HCT116 (cell line): ENCODE results near the gene ESR1. TPM values are rescaled to one million over a fixed set of nuclear protein-coding genes. Genes with fewer than 3 reads are reported as not detected.

Source experiments
- ATAC-seq: fragments of 200-7000 bp; cut with Tn5 transposase; 2 replicates; pipeline ENCODE4 v1.9.1; 2020; ENCODE audit warnings: mild to moderate bottlenecking, moderate library complexity
- BruUV-seq: library from RNA; stranded (reverse); fragments of 400-500 nt; replicated peaks from 2 replicates; lab custom pipeline; 2021; lab: Mats Ljungman, UMichigan
- CTCF ChIA-PET: fragments of 300-600 bp; sonication (Branson Sonifier 250); formaldehyde crosslinking; loops from one replicate; lab custom pipeline; 2021; ENCODE audit warnings: antibody characterized with exemption; lab: Charles Lee
- POLR2A ChIA-PET: fragments of 300-600, 350-600 bp; sonication (Branson Sonifier 250); formaldehyde crosslinking; loops from one replicate; lab custom pipeline; 2021; ENCODE audit warnings: antibody characterized with exemption; lab: Charles Lee
- RAD21 ChIA-PET, 2 experiments: fragments of 300-600 bp; sonication (Branson Sonifier 250); formaldehyde crosslinking; loops; one replicate each; lab custom pipeline; 2023; ENCODE audit warnings: low total read pairs in 2 of 2; ENCODE audit not compliant: uncharacterized antibody in 2 of 2, unreplicated experiment in 2 of 2, low non-redundant PET in 1 of 2; lab: Charles Lee
- DNase-seq: peaks from one replicate; pipeline ENCODE4 v3.0.0-alpha.2; 2010; ENCODE audit warnings: low read depth, low spot score
- H2AFZ ChIP-seq: fragments of 200-600 bp; shearing (Covaris generic), sonication (generic); 2 replicates; pipeline ENCODE4 v1.6.1; 2017; ENCODE audit warnings: low read depth, mixed run types, mixed read lengths, antibody characterized with exemption, low read length; ENCODE audit not compliant: poor library complexity, severe bottlenecking
- H3K27ac ChIP-seq: 2 replicates; pipeline ENCODE4 v1.5.1; 2012; ENCODE audit warnings: low read depth, low read length
- H3K27me3 ChIP-seq: fragments of 200-600 bp; sonication (generic); 2 replicates; pipeline ENCODE4 v1.6.1; 2016; ENCODE audit warnings: mixed run types, low read length, mixed read lengths; ENCODE audit not compliant: insufficient read depth
- H3K36me3 ChIP-seq, 2 experiments: fragments of 200-500 bp in 1 of 2; fragments of 200-600 bp in 1 of 2; sonication (Bioruptor generic) in 1 of 2; sonication (generic) in 1 of 2; 2 replicates each; pipeline versions ENCODE4 v1.5.1 to v1.6.1; 2014 to 2016; ENCODE audit warnings: low read length in 2 of 2, inconsistent platforms in 1 of 2, mixed read lengths in 1 of 2, mixed run types in 1 of 2; ENCODE audit not compliant: insufficient read depth in 2 of 2, control insufficient read depth in 1 of 2
- H3K4me1 ChIP-seq, 2 experiments: fragments of 200-600 bp in 1 of 2; sonication (generic) in 1 of 2; 2 replicates each; pipeline versions ENCODE4 v1.5.1 to v1.6.1; 2012 to 2017; ENCODE audit warnings: low read length in 2 of 2, inconsistent platforms in 1 of 2, mild to moderate bottlenecking in 1 of 2, mixed read lengths in 1 of 2, mixed run types in 1 of 2, moderate library complexity in 1 of 2; ENCODE audit not compliant: insufficient read depth in 2 of 2, control insufficient read depth in 1 of 2
- H3K4me2 ChIP-seq: fragments of 200-600 bp; sonication (generic); 2 replicates; pipeline ENCODE4 v1.6.1; 2017; ENCODE audit warnings: mixed run types, low read length, mixed read lengths
- H3K4me3 ChIP-seq, 2 experiments: fragments of 200-600 bp in 1 of 2; sonication (generic) in 1 of 2; replicated peaks in 1 of 2; 2 replicates each; pipeline ENCODE4 v1.5.1; 2011 to 2016; ENCODE audit warnings: low read length in 2 of 2, control low read depth in 1 of 2, low read depth in 1 of 2, mild to moderate bottlenecking in 1 of 2, mixed read lengths in 1 of 2, mixed run types in 1 of 2
- H3K79me2 ChIP-seq: fragments of 200-600 bp; sonication (generic); 2 replicates; pipeline ENCODE4 v1.6.1; 2017; ENCODE audit warnings: mild to moderate bottlenecking, mixed run types, low read length, moderate library complexity, mixed read lengths; ENCODE audit not compliant: insufficient read depth
- H3K9ac ChIP-seq: fragments of 200-600 bp; sonication (generic); 2 replicates; pipeline ENCODE4 v1.6.1; 2016; ENCODE audit warnings: low read length, mixed read lengths
- H3K9me2 ChIP-seq: fragments of 200-600 bp; sonication (generic), shearing (Covaris generic); 2 replicates; pipeline ENCODE4 v1.6.1; 2017; ENCODE audit warnings: mixed run types, mild to moderate bottlenecking, moderate library complexity; ENCODE audit not compliant: insufficient read depth
- H3K9me3 ChIP-seq, 2 experiments: fragments of 200-500 bp in 1 of 2; fragments of 200-600 bp in 1 of 2; sonication (Bioruptor generic) in 1 of 2; sonication (generic) in 1 of 2; 2 replicates each; pipeline ENCODE4 v1.6.1; 2014 to 2017; ENCODE audit warnings: low read length in 2 of 2, mixed read lengths in 2 of 2, inconsistent platforms in 1 of 2, low read depth in 1 of 2, mild to moderate bottlenecking in 1 of 2, mixed run types in 1 of 2, moderate library complexity in 1 of 2; ENCODE audit not compliant: control insufficient read depth in 1 of 2, insufficient read depth in 1 of 2
- H4K20me1 ChIP-seq: fragments of 200-600 bp; sonication (generic), shearing (Covaris generic); 2 replicates; pipeline ENCODE4 v1.6.1; 2017; ENCODE audit warnings: mixed run types, mild to moderate bottlenecking, moderate library complexity; ENCODE audit not compliant: insufficient read depth
- ATF3 ChIP-seq: IDR thresholded peaks from 2 replicates; pipeline ENCODE4 v1.6.1; 2012
- CBX3 ChIP-seq: IDR thresholded peaks from 2 replicates; pipeline ENCODE4 v1.6.1; 2012; ENCODE audit warnings: low read depth
- CTCF ChIP-seq, 3 experiments: fragments of 200-600 bp in 1 of 3; sonication (generic) in 1 of 3; IDR thresholded peaks in 2 of 3; conservative IDR thresholded peaks in 1 of 3; 2 replicates each; pipeline ENCODE4 v1.5.1; 2012 to 2017; ENCODE audit warnings: low read depth in 2 of 3, low read length in 2 of 3, antibody characterized with exemption in 1 of 3, borderline replicate concordance in 1 of 3, control low read depth in 1 of 3, mild to moderate bottlenecking in 1 of 3, mixed read lengths in 1 of 3, mixed run types in 1 of 3, moderate library complexity in 1 of 3; ENCODE audit not compliant: insufficient read depth in 1 of 3
- ELF1 ChIP-seq: IDR thresholded peaks from 2 replicates; pipeline ENCODE4 v1.6.1; 2012; ENCODE audit warnings: low read depth, borderline replicate concordance
- EZH2phosphoT487 ChIP-seq: fragments of 200-600 bp; IDR thresholded peaks from 2 replicates; pipeline ENCODE4 v1.6.1; 2018; ENCODE audit warnings: antibody characterized with exemption, borderline replicate concordance
- MAX ChIP-seq: IDR thresholded peaks from 2 replicates; pipeline ENCODE4 v1.6.1; 2012
- POLR2A ChIP-seq: IDR thresholded peaks from 2 replicates; pipeline ENCODE4 v1.7.0; 2011; ENCODE audit warnings: borderline replicate concordance; ENCODE audit not compliant: insufficient read depth, insufficient read length; ENCODE audit errors: extremely low read depth
- POLR2AphosphoS5 ChIP-seq: IDR thresholded peaks from 2 replicates; pipeline ENCODE4 v1.6.1; 2011; ENCODE audit warnings: mild to moderate bottlenecking, low read depth, low read length, moderate library complexity
- REST ChIP-seq: IDR thresholded peaks from 2 replicates; pipeline ENCODE4 v1.6.1; 2012; ENCODE audit warnings: low read depth
- SP1 ChIP-seq: IDR thresholded peaks from 2 replicates; pipeline ENCODE4 v1.6.1; 2012; ENCODE audit warnings: low read depth
- TCF7L2 ChIP-seq: IDR thresholded peaks from 2 replicates; pipeline ENCODE4 v1.7.0; 2011; ENCODE audit warnings: borderline replicate concordance, inconsistent platforms; ENCODE audit not compliant: insufficient read depth, insufficient read length; ENCODE audit errors: extremely low read depth
- ZFX ChIP-seq: fragments of 450-650 bp; IDR thresholded peaks from 2 replicates; pipeline ENCODE4 v1.6.1; 2017
- ZNF274 ChIP-seq: fragments of 200-500 bp; sonication (Bioruptor generic); IDR thresholded peaks from 2 replicates; pipeline ENCODE4 v1.6.1; 2014; ENCODE audit warnings: mild to moderate bottlenecking, low read depth, low read length, inconsistent platforms
- intact Hi-C: fragments of 100-400 bp; cut with micrococcal nuclease; formaldehyde crosslinking; loops from 2 replicates; pipeline ENCODE4 v1.10.0; 2022
- total RNA-seq: library from RNA; stranded (reverse); gene quantifications from one replicate; pipeline ENCODE4 v1.2.1, GENCODE V29; 2021; ENCODE audit not compliant: unreplicated experiment

Gene ESR1
- total RNA-seq, 1 experiment from 2014 or later = 0.17 TPM

GRCh38 chr6:152167641-152168603 is 360.4 kb downstream of the ESR1 start:
- ATAC-seq = no peak
- Histone ChIP-seq H3K4me1 (no peaks in the 10 kb centered on the region), H3K9me2 (no peaks in the 10 kb centered on the region), H3K9ac (no peak overlapping the region), H3K4me2 (no peak overlapping the region), H3K9me3 (no peaks in the 10 kb centered on the region), H3K79me2 (no peaks in the 10 kb centered on the region), H2AFZ (no peak overlapping the region), H3K4me3 (no peak overlapping the region), H3K27ac (no peak overlapping the region), H3K27me3 (no peaks in the 10 kb centered on the region), H4K20me1 (no peaks in the 10 kb centered on the region), H3K36me3 (no peaks in the 10 kb centered on the region)
- ChIA-PET CTCF (no interaction called here), POLR2A (no interaction called here), RAD21 (no interaction called here)
- TF ChIP-seq ELF1 (no peak), ATF3 (no peak), POLR2A (no peak), CBX3 (no peak), TCF7L2 (no peak), ZFX (no peak), MAX (no peak), ZNF274 (no peak), SP1 (no peak), POLR2AphosphoS5 (no peak), REST (no peak), CTCF (IDR thresholded peaks at IDR 0.05 in 2 of 3, conservative IDR thresholded peaks at IDR 0.05 in 1 of 3; ENCODE audit: borderline replicate concordance in 1 of 3, insufficient read depth in 1 of 3, low read depth in 2 of 3, low read length in 2 of 3) (no peak), EZH2phosphoT487 (no peak)
- BruUV-seq = no TSS peak
- no peak for DNase-seq
- intact Hi-C loops = no loop called here
